Osteoblast (primary cell): Measurements from ENCODE around the gene NDUFB8. TPM values are rescaled to one million over a fixed set of nuclear protein-coding genes. Genes with fewer than 3 reads are reported as not detected.
A peak's percentile ranks its signal among the peaks of the same experiment; 100 is the strongest.

Experiments
- DNase-seq: peaks from one replicate; pipeline ENCODE4 v3.0.0; 2011; ENCODE audit warnings: low spot score, mixed read lengths; ENCODE audit not compliant: insufficient read length; ENCODE audit errors: missing footprints
- H2AFZ ChIP-seq: 2 replicates; pipeline ENCODE4 v1.6.0; 2011; ENCODE audit warnings: mild to moderate bottlenecking, low read length
- H3K27ac ChIP-seq: 2 replicates; pipeline ENCODE4 v1.5.1; 2011; ENCODE audit warnings: mild to moderate bottlenecking, low read depth, low read length, moderate library complexity
- H3K27me3 ChIP-seq: 2 replicates; pipeline ENCODE4 v1.6.0; 2012; ENCODE audit warnings: mild to moderate bottlenecking, control low read depth, inconsistent platforms, low read length, moderate library complexity; ENCODE audit not compliant: insufficient read depth
- H3K36me3 ChIP-seq: 2 replicates; pipeline ENCODE4 v1.5.1; 2011; ENCODE audit warnings: mild to moderate bottlenecking, low read length, control low read depth, moderate library complexity; ENCODE audit not compliant: insufficient read depth
- H3K4me1 ChIP-seq: 2 replicates; pipeline ENCODE4 v1.5.1; 2011; ENCODE audit warnings: mild to moderate bottlenecking, low read length, control low read depth, moderate library complexity; ENCODE audit not compliant: insufficient read depth
- H3K4me2 ChIP-seq: 2 replicates; pipeline ENCODE4 v1.6.0; 2011; ENCODE audit warnings: mild to moderate bottlenecking, low read length; ENCODE audit not compliant: insufficient read depth
- H3K4me3 ChIP-seq: fragments of 200-600 bp; sonication (generic); 3 replicates; pipeline ENCODE4 v1.5.1; 2012; ENCODE audit warnings: mild to moderate bottlenecking, low read length, inconsistent platforms; ENCODE audit not compliant: insufficient read depth
- H3K79me2 ChIP-seq: 2 replicates; pipeline ENCODE4 v1.6.0; 2012; ENCODE audit warnings: mild to moderate bottlenecking, low read length, control low read depth, inconsistent platforms; ENCODE audit not compliant: insufficient read depth
- H3K9me3 ChIP-seq: 2 replicates; pipeline ENCODE4 v1.5.1; 2011; ENCODE audit warnings: low read depth, low read length, control low read depth
- H4K20me1 ChIP-seq: 2 replicates; pipeline ENCODE4 v1.6.0; 2012; ENCODE audit warnings: mild to moderate bottlenecking, low read length, control low read depth; ENCODE audit not compliant: insufficient read depth
- total RNA-seq: library from RNA; depleted of rRNA; stranded (reverse); fragments of >200 nt; gene quantifications from 2 replicates; pipeline ENCODE4 v1.2.3, GENCODE V29; 2012
- TF ChIP-seq, protein P1 (sequence below): IDR thresholded peaks from 2 replicates; pipeline ENCODE4 v1.5.1; 2011; ENCODE audit warnings: mild to moderate bottlenecking, low read depth, low read length, moderate library complexity; ENCODE audit errors: extremely low read depth

NDUFB8 gene
- total RNA-seq, 1 donor: 102 TPM

DNA sequence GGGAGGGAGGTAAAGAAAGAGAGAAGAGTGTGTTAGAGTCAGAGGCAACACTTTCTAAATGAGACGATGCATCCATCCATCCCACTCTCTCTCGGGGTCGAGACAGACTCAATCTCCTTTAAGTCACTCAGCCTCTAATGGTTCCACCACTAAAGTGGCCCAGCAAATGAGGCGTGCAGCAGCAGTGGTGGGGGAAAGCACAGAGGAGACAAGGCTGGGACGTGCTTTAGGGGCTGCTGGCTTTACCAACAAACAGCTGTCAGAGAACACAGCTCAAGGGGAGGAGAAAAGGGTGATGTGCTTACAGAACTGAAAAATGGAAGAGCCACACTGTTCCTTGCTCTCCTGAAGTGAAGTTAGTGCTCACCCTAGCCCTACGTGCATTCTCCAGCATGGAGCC is 5.5 kb downstream of the NDUFB8 start:
- no peaks in the 10 kb centered on the region for H3K9me3 ChIP-seq
- DNase-seq: no peak
- no peak overlapping the region for H2AFZ ChIP-seq
- H3K36me3 ChIP-seq: peaks cover 40% of the 10 kb centered on the region
- H4K20me1 ChIP-seq: peaks cover 11% of the 10 kb centered on the region
- peaks cover 33% of the 10 kb centered on the region for H3K4me1 ChIP-seq
- H3K27me3 ChIP-seq: no peaks in the 10 kb centered on the region
- H3K4me2 ChIP-seq: no peak overlapping the region
- peaks cover 24% of the 10 kb centered on the region for H3K79me2 ChIP-seq
- H3K27ac ChIP-seq: no peak overlapping the region
- TF ChIP-seq, protein P1, sequence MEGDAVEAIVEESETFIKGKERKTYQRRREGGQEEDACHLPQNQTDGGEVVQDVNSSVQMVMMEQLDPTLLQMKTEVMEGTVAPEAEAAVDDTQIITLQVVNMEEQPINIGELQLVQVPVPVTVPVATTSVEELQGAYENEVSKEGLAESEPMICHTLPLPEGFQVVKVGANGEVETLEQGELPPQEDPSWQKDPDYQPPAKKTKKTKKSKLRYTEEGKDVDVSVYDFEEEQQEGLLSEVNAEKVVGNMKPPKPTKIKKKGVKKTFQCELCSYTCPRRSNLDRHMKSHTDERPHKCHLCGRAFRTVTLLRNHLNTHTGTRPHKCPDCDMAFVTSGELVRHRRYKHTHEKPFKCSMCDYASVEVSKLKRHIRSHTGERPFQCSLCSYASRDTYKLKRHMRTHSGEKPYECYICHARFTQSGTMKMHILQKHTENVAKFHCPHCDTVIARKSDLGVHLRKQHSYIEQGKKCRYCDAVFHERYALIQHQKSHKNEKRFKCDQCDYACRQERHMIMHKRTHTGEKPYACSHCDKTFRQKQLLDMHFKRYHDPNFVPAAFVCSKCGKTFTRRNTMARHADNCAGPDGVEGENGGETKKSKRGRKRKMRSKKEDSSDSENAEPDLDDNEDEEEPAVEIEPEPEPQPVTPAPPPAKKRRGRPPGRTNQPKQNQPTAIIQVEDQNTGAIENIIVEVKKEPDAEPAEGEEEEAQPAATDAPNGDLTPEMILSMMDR: no peak
- H3K4me3 ChIP-seq: no peak overlapping the region

DNA sequence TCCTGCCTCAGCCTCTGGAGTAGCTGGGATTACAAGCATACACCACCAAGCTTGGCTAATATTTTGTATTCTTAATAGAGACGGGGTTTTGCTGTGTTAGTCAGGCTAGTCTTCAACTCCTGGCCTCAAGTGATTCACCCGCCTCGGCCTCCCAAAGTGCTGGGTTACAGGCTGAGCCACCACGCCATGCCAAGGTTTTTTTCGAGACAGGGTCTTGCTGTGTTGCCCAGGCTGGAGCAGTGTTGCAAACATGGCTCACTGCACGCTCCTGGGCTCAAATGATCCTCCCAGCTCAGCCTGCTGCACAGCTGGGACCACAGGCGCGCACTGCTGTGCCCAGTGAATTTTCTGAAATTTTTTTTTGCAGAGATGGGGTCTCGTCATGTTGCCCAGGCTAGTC is 6.7 kb downstream of the NDUFB8 start:
- H3K79me2 ChIP-seq: peaks cover 12% of the 10 kb centered on the region
- H3K36me3 ChIP-seq: peaks cover 40% of the 10 kb centered on the region
- no peak overlapping the region for H3K4me2 ChIP-seq
- H3K27me3 ChIP-seq: no peaks in the 10 kb centered on the region
- no peak overlapping the region for H3K27ac ChIP-seq
- no peak for DNase-seq
- TF ChIP-seq, protein P1: no peak
- H3K4me3 ChIP-seq: no peak overlapping the region
- peaks cover 26% of the 10 kb centered on the region for H3K4me1 ChIP-seq
- H2AFZ ChIP-seq: no peak overlapping the region
- H4K20me1 ChIP-seq: peaks cover 5% of the 10 kb centered on the region
- no peaks in the 10 kb centered on the region for H3K9me3 ChIP-seq

DNA sequence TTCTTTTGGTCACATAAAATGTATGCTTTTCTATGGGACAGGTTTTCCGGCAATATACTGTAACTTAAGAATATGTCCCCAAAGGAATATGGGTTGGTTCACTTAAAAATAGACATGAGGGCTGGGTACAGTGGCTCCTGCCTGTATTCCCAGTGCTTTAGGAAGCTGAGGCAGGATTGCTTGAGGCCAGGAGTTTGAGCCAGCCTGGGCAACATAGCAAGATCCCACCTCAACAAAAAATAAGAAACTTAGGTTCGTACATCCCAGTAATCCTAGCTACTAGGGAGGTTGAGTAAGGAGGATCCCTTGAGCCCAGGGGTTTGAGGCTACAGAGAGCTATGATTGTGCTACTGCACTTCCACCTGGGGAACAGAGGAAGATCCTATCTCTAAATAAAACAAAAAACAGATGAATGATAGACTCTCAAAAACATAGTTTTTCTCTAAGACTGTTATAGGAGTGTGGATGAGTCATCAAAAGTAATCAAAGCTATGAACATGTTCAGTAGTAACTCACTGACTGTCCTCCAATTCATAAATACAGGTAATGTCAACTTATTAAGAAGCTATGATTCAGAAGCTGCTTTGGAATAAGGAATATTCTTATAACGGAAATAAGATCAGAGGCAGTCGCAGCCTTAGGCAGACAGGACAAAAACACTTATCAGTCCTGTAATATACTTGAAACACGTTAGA is 7.4 kb downstream of the NDUFB8 start:
- Histone ChIP-seq H3K4me1 (peaks cover 26% of the 10 kb centered on the region), H2AFZ (no peak overlapping the region), H4K20me1 (peaks cover 5% of the 10 kb centered on the region), H3K4me2 (no peak overlapping the region), H3K27me3 (no peaks in the 10 kb centered on the region), H3K36me3 (peaks cover 40% of the 10 kb centered on the region), H3K27ac (no peak overlapping the region), H3K4me3 (no peak overlapping the region), H3K9me3 (no peaks in the 10 kb centered on the region), H3K79me2 (peaks cover 7% of the 10 kb centered on the region)
- TF ChIP-seq, protein P1: no peak
- DNase-seq: no peak

DNA sequence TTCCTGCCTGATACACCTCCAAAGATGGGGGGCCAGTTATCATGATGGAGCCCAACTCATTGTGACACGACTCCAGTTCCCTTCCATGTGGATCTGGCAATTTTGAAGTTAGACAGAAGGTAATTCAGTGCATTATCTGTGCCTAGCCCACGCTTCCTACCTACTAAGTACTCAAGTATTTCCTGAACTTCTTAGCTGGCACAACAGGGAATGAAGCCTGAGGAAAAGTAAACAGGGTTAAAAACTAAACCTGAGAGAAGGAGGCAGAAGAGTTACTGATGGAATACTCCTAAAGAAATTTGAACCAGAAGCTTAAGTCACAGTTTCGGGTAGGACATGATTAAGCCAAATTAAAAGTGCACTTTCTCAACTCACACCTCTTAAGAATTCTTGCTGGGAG is 8.9 kb downstream of the NDUFB8 start:
- no peaks in the 10 kb centered on the region for H3K79me2 ChIP-seq
- DNase-seq: no peak
- H3K36me3 ChIP-seq: peaks cover 25% of the 10 kb centered on the region
- H3K4me3 ChIP-seq: no peak overlapping the region
- H3K27ac ChIP-seq: no peak overlapping the region
- H3K4me2 ChIP-seq: peak overlapping the region; percentile 21
- no peaks in the 10 kb centered on the region for H3K9me3 ChIP-seq
- no peaks in the 10 kb centered on the region for H3K27me3 ChIP-seq
- no peak overlapping the region for H2AFZ ChIP-seq
- TF ChIP-seq, protein P1: no peak
- H3K4me1 ChIP-seq: peaks cover 26% of the 10 kb centered on the region
- no peaks in the 10 kb centered on the region for H4K20me1 ChIP-seq
